Measurements from ENCODE around the gene CCDC85A.
"Not testable (repeated sequence)": the region's sequence is repeated elsewhere in the genome, so short reads cannot be mapped to it uniquely, and the experiment has no call there.

CCDC85A gene

GRCh38 chr2:56183643-56184499, at the start of gene CCDC85A:
Gene CCDC85A (plus strand): TSS chr2:56183990. CDS start chr2:56184625, 635 bp downstream.
- Mint-ChIP-seq H3K4me1 (peaks cover 8% of the 10 kb centered on the region), H3K36me3 (no peaks in the 10 kb centered on the region), H3K9me3 (no peaks in the 10 kb centered on the region), H3K4me3 (peak within 1 kb of the TSS; percentile 2), H3K27me3 (peaks cover 53% of the 10 kb centered on the region), H3K27ac (no peak within 1 kb of the TSS)
- DNase-seq: peak; percentile 77
- CTCF ChIA-PET: interaction anchor here (0.5 to 2.2 kb wide), 14 partner anchors 8 to 1334 kb away, joined by 3 to 9 read pairs (median 3); no protein-coding TSS in a partner anchor

DNA sequence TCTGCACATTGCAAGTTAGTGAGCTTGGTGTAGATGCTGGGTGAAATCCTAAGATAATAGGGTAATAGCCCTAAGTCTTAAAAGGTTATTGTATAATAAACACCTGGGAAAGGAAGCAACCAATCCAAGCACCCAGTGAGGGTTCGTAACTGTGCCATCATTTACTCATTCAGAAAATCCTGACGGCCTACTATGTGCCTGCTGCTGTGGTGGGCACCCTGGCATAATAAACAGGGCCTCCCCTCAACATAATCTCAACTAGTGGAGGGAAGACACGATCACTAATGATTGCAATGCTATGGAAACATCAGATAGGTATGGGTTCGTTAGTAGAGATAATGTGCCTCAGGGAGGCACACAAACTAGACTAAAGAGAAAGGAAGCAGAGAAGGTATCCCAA, 48.9 kb upstream of the CCDC85A start:
- no peaks in the 10 kb centered on the region for H3K36me3 Mint-ChIP-seq
- H3K9me3 Mint-ChIP-seq: no peaks in the 10 kb centered on the region
- DNase-seq: no peak
- H3K27me3 Mint-ChIP-seq: no peaks in the 10 kb centered on the region
- no peaks in the 10 kb centered on the region for H3K4me1 Mint-ChIP-seq
- H3K27ac Mint-ChIP-seq: no peak overlapping the region
- CTCF ChIA-PET: interaction anchor here (0.7 kb wide), 1 partner anchor 49 kb away, joined by 3 read pairs; no protein-coding TSS in a partner anchor
- no peak overlapping the region for H3K4me3 Mint-ChIP-seq

GRCh38 chr2:56142497-56143061, 41.2 kb upstream of the CCDC85A start:
- H3K27me3 Mint-ChIP-seq, DNase-seq, H3K36me3 Mint-ChIP-seq, CTCF ChIA-PET, H3K27ac Mint-ChIP-seq, H3K4me3 Mint-ChIP-seq, H3K4me1 Mint-ChIP-seq, H3K9me3 Mint-ChIP-seq: not testable (repeated sequence)

GRCh38 chr2:56147907-56148306, 35.9 kb upstream of the CCDC85A start:
- Mint-ChIP-seq H3K4me1 (no peaks in the 10 kb centered on the region), H3K36me3 (no peaks in the 10 kb centered on the region), H3K27ac (no peak overlapping the region), H3K9me3 (peaks cover 2% of the 10 kb centered on the region), H3K27me3 (no peaks in the 10 kb centered on the region), H3K4me3 (no peak overlapping the region)
- DNase-seq: no peak
- CTCF ChIA-PET: no interaction called here

DNA sequence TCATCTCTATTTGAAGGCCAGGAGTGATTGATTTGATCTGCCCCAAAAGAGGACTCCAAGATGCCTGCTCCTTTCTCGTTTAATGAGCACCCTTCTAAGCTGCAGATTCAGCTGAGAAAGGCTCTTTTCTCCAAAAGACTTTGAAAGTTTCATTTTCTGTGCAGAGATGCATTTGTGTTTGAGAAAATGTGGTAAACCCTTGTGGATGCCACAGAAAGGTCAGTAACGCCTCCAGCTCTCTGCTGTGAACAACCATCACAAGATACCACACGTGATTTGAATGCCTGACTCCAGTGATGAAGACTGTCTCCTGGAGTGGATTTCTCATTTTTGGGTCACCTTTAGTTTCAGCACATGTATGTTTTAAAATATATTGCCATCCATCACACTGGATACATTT, 35.0 kb upstream of the CCDC85A start:
- H3K4me1 Mint-ChIP-seq: no peaks in the 10 kb centered on the region
- CTCF ChIA-PET: no interaction called here
- no peak for DNase-seq
- no peak overlapping the region for H3K27ac Mint-ChIP-seq
- H3K4me3 Mint-ChIP-seq: no peak overlapping the region
- H3K27me3 Mint-ChIP-seq: no peaks in the 10 kb centered on the region
- H3K9me3 Mint-ChIP-seq: no peaks in the 10 kb centered on the region
- H3K36me3 Mint-ChIP-seq: no peaks in the 10 kb centered on the region

GRCh38 chr2:56151841-56152240, 31.9 kb upstream of the CCDC85A start:
- Mint-ChIP-seq H3K27me3 (peaks cover 3% of the 10 kb centered on the region), H3K36me3 (no peaks in the 10 kb centered on the region), H3K4me3 (no peak overlapping the region), H3K27ac (no peak overlapping the region), H3K4me1 (no peaks in the 10 kb centered on the region), H3K9me3 (no peaks in the 10 kb centered on the region)
- no peak for DNase-seq
- CTCF ChIA-PET: no interaction called here

DNA sequence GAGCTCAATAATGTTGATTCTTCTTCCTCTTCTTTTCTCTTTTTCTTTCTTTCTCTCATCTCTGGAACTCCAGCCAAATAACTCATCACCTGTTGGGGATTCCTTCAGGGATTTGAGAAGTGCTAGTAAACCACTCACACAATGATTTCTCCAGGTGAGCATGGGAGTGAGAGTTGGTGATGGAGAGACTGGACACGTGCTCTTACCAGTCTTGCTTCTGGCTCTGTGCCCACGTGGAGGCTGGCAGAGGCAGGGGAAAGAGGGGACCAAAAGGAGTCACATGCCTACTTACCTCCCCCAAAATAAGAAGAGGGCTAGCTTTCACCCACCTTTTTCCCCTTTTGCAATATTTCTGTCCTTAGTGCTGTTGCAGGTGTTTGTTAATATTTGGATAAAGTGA, 28.6 kb upstream of the CCDC85A start:
- Mint-ChIP-seq H3K4me1 (no peaks in the 10 kb centered on the region), H3K27me3 (peaks cover 3% of the 10 kb centered on the region), H3K27ac (no peak overlapping the region), H3K36me3 (no peaks in the 10 kb centered on the region), H3K9me3 (no peaks in the 10 kb centered on the region), H3K4me3 (no peak overlapping the region)
- no peak for DNase-seq
- CTCF ChIA-PET: no interaction called here

DNA sequence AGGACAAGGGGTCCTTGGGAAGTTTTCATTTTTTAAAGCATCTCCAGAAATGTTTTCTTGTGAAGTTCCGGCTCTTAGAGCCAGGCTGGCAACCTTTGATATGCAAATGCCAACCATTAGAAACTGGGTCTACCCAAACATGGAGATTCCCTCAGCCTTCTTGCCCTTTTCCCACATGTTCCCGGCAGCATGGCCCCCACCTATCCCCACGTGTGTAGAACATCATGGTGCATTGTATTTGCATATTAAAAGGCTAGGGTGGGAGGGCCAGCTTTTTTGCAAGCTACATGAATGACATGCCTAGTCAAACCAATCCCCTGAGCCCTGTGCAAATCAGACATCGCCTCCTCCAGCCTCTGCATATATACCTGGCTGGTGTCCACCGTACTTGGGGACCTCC, 23.9 kb upstream of the CCDC85A start:
- H3K27me3 Mint-ChIP-seq, DNase-seq, H3K4me1 Mint-ChIP-seq, H3K36me3 Mint-ChIP-seq, H3K4me3 Mint-ChIP-seq, H3K9me3 Mint-ChIP-seq, H3K27ac Mint-ChIP-seq, CTCF ChIA-PET: not testable (repeated sequence)

DNA sequence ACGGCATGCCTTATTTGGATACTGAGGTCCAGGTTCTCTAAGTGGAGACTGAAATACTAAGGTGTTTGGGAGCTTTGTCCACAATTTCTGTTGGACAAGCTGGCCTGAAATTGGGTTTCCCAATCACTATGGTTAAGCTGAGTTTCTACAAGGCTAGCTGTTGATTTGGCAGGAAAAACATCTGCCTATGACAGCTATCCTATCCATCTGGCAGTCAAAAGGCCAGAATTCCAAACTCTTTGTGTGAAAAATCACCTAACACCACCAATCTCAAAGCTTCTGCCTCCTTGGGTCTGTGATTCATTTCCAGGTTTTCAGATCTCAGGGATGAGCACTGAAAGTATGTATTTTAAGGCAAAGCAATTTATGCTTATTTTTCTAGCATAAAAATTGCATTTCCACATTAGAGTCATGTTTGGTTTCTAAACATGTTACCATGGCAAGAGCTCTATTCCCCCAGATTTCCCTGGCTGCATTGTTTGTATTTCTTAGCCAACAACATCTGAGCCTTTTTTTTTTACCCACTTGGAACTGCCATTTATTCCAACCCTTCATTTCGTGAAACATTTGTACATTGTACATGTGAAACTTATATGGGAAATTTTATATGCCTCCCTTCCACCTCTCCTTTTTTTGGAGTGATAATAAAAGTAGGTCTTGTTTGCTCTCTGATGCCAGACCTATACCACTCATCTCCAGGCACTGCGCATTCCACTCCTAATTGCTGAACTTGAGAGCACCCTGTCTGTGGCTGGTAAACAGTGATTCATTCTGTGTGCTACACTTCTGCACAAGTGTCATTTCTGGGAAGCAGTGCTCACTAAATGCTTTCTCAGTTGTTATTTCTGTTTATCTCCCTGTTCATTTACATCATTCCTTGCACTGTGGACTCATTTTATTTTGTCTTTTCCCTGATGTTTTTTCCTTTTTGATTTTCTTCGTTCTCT, 15.9 kb upstream of the CCDC85A start:
- Mint-ChIP-seq H3K4me3 (no peak overlapping the region), H3K9me3 (no peaks in the 10 kb centered on the region), H3K4me1 (no peaks in the 10 kb centered on the region), H3K27me3 (no peaks in the 10 kb centered on the region), H3K36me3 (no peaks in the 10 kb centered on the region), H3K27ac (no peak overlapping the region)
- CTCF ChIA-PET: no interaction called here
- no peak for DNase-seq

DNA sequence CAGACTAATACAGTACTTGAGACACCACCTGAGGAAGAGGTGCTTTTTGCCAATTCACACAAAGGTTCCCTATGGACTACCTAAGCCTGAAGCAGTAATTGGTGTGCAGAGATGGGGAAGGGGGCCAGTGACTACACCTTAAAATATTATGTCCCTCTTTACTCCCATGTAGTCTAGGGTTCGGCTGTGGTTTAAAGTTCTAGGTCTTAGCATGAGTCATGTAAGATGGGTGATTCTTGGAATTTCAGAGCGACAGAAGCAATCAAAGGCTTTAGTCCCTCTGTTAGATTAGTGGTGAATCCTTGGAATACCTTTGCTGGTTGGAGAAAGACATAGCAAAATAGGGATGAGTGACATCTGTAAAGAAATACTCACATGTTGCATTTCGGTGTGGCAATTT, 14.3 kb upstream of the CCDC85A start:
- Mint-ChIP-seq H3K4me1 (no peaks in the 10 kb centered on the region), H3K27ac (no peak overlapping the region), H3K27me3 (no peaks in the 10 kb centered on the region), H3K36me3 (no peaks in the 10 kb centered on the region), H3K9me3 (no peaks in the 10 kb centered on the region), H3K4me3 (no peak overlapping the region)
- CTCF ChIA-PET: no interaction called here
- no peak for DNase-seq

DNA sequence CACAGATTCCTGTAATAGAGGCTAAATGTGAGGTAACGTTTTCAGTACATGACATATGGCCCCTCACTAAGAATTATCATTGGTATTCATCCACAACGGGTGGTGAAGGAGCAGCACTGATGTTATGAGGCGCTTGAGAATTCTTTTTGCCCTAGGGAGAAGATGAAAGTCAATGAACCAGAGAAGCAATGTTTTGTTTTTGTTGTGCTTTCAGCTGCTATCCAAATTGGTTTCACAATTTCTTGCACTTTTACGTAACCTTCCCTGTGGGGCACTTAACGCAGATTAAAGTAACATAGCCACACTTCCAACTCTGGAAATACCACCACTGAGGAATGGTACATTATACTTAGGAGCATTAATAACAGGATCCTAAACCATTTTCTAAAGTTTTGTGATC, 13.3 kb upstream of the CCDC85A start:
- CTCF ChIA-PET: no interaction called here
- no peaks in the 10 kb centered on the region for H3K4me1 Mint-ChIP-seq
- no peaks in the 10 kb centered on the region for H3K9me3 Mint-ChIP-seq
- no peak overlapping the region for H3K4me3 Mint-ChIP-seq
- no peak for DNase-seq
- H3K27me3 Mint-ChIP-seq: no peaks in the 10 kb centered on the region
- no peaks in the 10 kb centered on the region for H3K36me3 Mint-ChIP-seq
- H3K27ac Mint-ChIP-seq: no peak overlapping the region

DNA sequence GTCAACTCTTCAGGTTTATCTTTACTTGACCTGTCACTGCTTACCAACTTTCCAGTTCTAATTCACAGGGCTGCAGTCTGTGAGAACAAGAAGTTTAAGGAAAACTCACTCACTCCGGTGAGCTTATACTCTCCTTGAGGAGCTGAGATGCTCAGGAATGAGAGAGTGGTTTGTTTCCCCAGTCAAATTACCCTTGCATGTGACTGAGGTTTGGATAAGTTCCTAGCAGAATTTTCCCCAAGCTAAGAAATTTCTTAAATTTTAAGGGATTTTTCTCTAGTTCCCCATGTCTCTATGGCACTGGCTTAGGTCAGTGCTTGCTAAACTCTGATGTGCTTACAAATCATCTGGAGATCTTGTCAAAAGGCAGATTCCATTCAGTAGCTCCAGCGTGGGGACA, 12.8 kb upstream of the CCDC85A start:
- Mint-ChIP-seq H3K4me3 (no peak overlapping the region), H3K27ac (no peak overlapping the region), H3K4me1 (no peaks in the 10 kb centered on the region), H3K27me3 (no peaks in the 10 kb centered on the region), H3K9me3 (no peaks in the 10 kb centered on the region), H3K36me3 (no peaks in the 10 kb centered on the region)
- CTCF ChIA-PET: interaction anchor here (0.7 kb wide), 1 partner anchor 12 kb away, joined by 3 read pairs; no protein-coding TSS in a partner anchor
- no peak for DNase-seq

DNA sequence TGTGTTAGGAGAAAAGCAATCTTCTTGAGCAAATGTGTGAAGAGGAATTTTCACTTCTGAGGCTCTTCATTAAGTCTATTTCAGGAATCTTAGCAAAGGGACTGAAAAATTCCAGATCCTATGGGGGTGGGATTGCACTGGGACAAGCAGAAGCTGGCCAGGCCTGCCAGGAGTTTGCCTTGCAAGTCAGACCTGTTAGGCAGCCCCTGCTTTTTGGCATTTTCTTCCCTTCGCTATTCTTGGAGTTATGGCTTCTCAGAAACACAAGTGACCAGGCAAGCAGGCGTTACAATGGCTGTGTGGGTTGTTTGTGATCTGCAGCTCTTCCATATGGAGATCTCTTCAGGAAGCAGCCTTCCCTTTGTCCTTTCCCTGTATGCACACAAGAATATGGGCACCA, 8.0 kb upstream of the CCDC85A start:
- CTCF ChIA-PET: no interaction called here
- no peak overlapping the region for H3K27ac Mint-ChIP-seq
- no peaks in the 10 kb centered on the region for H3K27me3 Mint-ChIP-seq
- H3K36me3 Mint-ChIP-seq: no peaks in the 10 kb centered on the region
- no peak overlapping the region for H3K4me3 Mint-ChIP-seq
- DNase-seq: no peak
- no peaks in the 10 kb centered on the region for H3K4me1 Mint-ChIP-seq
- H3K9me3 Mint-ChIP-seq: no peaks in the 10 kb centered on the region

GRCh38 chr2:56177420-56178220, 6.2 kb upstream of the CCDC85A start:
- Mint-ChIP-seq H3K9me3 (no peaks in the 10 kb centered on the region), H3K27me3 (peaks cover 8% of the 10 kb centered on the region), H3K27ac (no peak overlapping the region), H3K4me3 (no peak overlapping the region), H3K4me1 (no peaks in the 10 kb centered on the region), H3K36me3 (no peaks in the 10 kb centered on the region)
- DNase-seq: no peak
- CTCF ChIA-PET: no interaction called here
